ENCODE results near the gene TRPV5.
A peak's percentile ranks its signal among the peaks of the same experiment; 100 is the strongest.
"Not testable (repeated sequence)": the region's sequence is repeated elsewhere in the genome, so short reads cannot be mapped to it uniquely, and the experiment has no call there.

Gene TRPV5

DNA sequence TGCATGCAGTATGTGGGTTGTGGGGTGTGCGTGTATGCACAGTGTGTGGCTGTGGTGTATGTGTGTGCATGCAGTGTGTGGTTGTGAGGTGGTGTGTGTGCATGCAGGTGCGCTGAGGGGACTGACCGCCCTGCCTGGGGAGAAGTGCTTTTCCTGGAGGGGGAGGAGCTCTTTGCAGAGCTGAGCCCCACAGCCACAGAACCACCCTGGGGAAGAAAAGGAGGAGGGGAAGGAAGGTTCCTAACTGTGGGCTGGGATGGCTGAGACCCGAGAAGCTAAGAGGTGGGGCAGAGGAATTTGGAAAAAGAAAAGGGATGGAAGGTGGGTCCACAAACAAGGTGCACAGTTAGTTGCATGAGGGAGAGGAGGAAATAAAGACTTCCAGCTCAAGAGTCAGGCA is at the start of gene TRPV5:
Gene TRPV5 (minus strand): TSS at position 123 of the 400 bp plus-strand sequence. CDS start 287 bp downstream, outside the sequence.
- Histone ChIP-seq H3K9ac (no peak within 1 kb of the TSS), H4K20me1 (no peaks in the 10 kb centered on the region), H3K27me3 (no peaks in the 10 kb centered on the region), H3K36me3 (no peaks in the 10 kb centered on the region), H3K27ac (no peak within 1 kb of the TSS; the same call in 1 of the 2 replicates), H3K4me2 (peak within 1 kb of the TSS; percentile 80), H3K4me1 (peaks cover 29% of the 10 kb centered on the region), H3K9me3 (peaks cover 10% of the 10 kb centered on the region), H3K4me3 (no peak within 1 kb of the TSS)
- TF ChIP-seq Cebpa-rat (IDR thresholded peaks at IDR 0.05): no peak

DNA sequence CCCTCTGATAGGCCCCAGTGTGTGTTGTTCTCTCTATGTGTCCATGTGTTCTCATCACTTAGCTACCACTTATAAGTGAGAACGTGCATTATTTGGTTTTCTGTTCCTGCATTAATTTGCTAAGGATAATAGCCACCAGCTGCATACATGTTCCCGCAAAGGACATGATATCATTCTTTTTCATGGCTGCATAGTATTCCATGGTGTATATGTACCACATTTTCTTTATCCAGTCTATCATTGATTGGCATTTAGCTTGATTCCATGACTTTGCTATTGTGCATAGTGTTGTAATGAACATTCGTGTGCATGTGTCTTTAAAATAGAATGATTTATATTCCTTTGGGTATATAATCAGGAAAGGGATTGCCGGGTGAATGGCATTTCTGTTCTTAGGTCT is 44.9 kb upstream of the TRPV5 start:
- not testable (repeated sequence) for H3K36me3 ChIP-seq, H3K4me1 ChIP-seq
- H3K9me3 ChIP-seq: peaks cover 33% of the 10 kb centered on the region

DNA sequence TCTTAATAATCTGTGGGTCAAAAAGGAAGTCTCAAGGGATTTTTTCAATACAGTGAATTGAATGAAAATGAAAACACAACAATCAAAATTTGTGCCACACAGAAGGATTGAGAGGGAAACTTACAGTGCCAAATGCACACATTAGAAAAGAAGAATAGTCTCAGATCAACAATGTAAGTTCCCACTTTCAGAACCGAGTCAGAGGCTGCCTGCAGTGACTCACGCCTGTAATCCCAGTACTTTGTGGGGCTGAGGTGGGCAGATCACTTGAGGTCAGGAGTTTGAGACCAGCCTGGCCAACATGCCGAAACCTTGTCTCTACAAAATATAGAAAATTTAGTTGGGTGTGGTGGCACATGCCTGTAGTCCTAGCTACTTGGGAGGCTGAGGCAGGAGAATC is 41.1 kb upstream of the TRPV5 start:
- Histone ChIP-seq H4K20me1 (no peaks in the 10 kb centered on the region), H3K9ac (no peak overlapping the region), H3K4me2 (no peak overlapping the region), H3K4me1 (no peaks in the 10 kb centered on the region), H3K36me3 (no peaks in the 10 kb centered on the region), H3K27ac (no peak overlapping the region), H3K4me3 (no peak overlapping the region), H3K9me3 (peaks cover 25% of the 10 kb centered on the region), H3K27me3 (no peaks in the 10 kb centered on the region)
- no peak for TF ChIP-seq Cebpa-rat (IDR thresholded peaks at IDR 0.05)

More for the DNA sequence above, 44.9 kb upstream of the TRPV5 start:
- not testable (repeated sequence) for H3K4me3 ChIP-seq, H3K9ac ChIP-seq, H3K4me2 ChIP-seq, H3K27me3 ChIP-seq, H4K20me1 ChIP-seq, H3K27ac ChIP-seq

DNA sequence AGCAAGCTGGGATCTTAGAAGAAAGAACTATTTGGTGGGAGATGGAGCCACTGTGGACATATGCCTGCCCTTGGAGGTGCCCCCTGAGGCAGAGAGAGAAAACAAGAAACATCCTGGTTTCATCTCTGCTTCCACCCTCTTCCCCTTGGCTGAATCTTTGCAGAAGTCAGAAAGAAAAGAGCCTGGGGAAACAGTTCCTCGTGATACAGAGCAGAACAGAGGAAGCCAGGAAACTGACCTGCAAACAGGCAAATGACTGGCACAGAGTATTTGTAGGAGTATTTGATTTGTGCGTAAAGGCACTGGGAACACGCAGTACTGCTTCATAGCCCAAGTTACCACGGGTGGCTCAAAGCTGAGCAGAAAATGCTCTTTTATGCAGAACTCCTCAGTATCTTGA is 35.6 kb upstream of the TRPV5 start:
- Histone ChIP-seq H3K4me2 (no peak overlapping the region), H3K36me3 (no peaks in the 10 kb centered on the region), H3K9ac (no peak overlapping the region), H3K4me1 (no peaks in the 10 kb centered on the region; the same call in 1 of the 2 replicates), H4K20me1 (no peaks in the 10 kb centered on the region), H3K9me3 (peaks cover 12% of the 10 kb centered on the region), H3K27ac (no peak overlapping the region), H3K4me3 (no peak overlapping the region), H3K27me3 (no peaks in the 10 kb centered on the region)
- no peak for TF ChIP-seq Cebpa-rat (IDR thresholded peaks at IDR 0.05)

DNA sequence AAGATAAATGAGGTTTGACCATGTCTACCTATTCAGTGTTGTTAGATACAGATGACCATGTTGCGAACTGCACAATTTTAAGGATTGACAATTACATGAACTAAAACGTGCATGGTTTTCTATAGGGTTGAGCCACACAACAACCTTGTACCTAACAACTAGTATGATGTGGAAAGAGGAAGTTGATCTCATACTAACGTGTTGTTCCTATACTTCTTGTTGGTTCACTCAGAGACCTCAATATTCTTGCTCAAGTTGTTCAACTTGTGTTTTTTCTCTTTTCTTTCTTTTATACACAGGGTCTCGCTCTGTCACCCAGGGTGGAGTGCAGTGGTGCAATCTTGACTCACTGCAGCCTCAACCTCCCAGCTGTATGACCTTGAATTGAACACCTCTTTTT is 34.7 kb upstream of the TRPV5 start:
- no peaks in the 10 kb centered on the region; the same call in 1 of the 2 replicates for H3K4me1 ChIP-seq
- no peak overlapping the region for H3K4me2 ChIP-seq
- no peaks in the 10 kb centered on the region for H4K20me1 ChIP-seq
- peaks cover 10% of the 10 kb centered on the region for H3K9me3 ChIP-seq
- H3K9ac ChIP-seq: no peak overlapping the region
- H3K27ac ChIP-seq: no peak overlapping the region
- no peaks in the 10 kb centered on the region for H3K36me3 ChIP-seq
- TF ChIP-seq Cebpa-rat (IDR thresholded peaks at IDR 0.05): no peak
- no peaks in the 10 kb centered on the region for H3K27me3 ChIP-seq
- H3K4me3 ChIP-seq: no peak overlapping the region

DNA sequence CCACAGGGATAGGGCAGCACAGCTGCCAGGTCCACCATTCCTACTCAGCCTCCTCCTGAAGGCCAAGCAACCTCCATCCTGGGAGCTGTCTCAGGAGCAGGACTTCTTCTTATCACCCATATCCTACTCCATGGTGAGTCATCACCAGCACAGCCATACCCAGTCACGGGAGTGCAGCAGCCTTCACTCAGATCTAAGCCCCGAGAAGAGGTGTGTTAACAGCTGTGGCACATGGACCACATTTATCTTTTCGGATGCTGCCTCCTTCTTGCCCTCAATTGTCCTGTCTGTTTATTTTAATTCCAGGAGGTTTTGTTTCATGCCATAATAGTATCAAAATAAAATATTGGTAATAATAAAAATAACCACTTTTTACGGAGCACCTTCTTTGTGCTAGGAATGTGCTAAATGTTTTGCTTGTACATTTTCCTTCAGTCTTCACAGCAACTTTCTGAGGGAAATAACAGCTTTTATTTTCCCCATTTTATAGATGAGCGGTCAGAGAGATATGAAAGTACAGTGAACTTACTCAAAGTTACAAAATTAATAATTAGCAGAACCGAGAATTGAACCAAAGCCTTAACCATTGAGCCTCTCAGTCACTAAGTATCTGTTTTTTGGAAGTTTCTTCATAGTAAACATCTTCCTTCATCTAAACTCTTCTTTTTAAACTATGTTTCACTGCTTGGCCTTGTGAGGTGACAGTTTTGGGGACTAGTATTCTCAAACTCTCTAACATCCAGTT is 31.1 kb upstream of the TRPV5 start:
- TF ChIP-seq Cebpa-rat (IDR thresholded peaks at IDR 0.05): no peak
- H3K4me1 ChIP-seq: peaks cover 11% of the 10 kb centered on the region
- no peak overlapping the region for H3K4me2 ChIP-seq
- H3K4me3 ChIP-seq: no peak overlapping the region
- H3K36me3 ChIP-seq: no peaks in the 10 kb centered on the region
- no peak overlapping the region for H3K9ac ChIP-seq
- H3K27me3 ChIP-seq: no peaks in the 10 kb centered on the region
- no peaks in the 10 kb centered on the region for H4K20me1 ChIP-seq
- H3K27ac ChIP-seq: no peak overlapping the region
- H3K9me3 ChIP-seq: no peaks in the 10 kb centered on the region

DNA sequence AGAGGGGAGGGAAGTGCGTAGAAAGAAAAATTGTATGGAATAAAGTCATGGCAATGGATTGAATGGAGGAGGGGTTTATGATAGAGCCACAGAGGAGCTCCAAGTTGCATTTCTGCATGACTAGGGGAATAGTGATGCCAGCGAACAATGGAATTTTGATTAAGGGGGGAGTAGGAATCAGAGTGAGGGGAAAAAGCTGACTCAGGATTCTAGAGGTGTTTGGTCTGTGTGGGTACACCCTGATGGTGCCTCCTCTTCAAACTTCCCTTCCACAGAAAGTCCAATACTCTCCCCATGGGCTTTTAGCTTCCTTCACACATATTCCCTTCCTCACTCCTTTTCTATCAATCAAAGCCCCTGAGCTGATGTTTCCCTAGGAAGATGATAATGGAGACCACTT is 30.4 kb upstream of the TRPV5 start:
- H3K4me1 ChIP-seq: peaks cover 11% of the 10 kb centered on the region
- no peaks in the 10 kb centered on the region for H4K20me1 ChIP-seq
- H3K27ac ChIP-seq: no peak overlapping the region
- no peak for TF ChIP-seq Cebpa-rat (IDR thresholded peaks at IDR 0.05)
- no peaks in the 10 kb centered on the region for H3K36me3 ChIP-seq
- no peak overlapping the region for H3K9ac ChIP-seq
- H3K27me3 ChIP-seq: no peaks in the 10 kb centered on the region
- H3K4me2 ChIP-seq: no peak overlapping the region
- no peak overlapping the region for H3K4me3 ChIP-seq
- H3K9me3 ChIP-seq: no peaks in the 10 kb centered on the region

DNA sequence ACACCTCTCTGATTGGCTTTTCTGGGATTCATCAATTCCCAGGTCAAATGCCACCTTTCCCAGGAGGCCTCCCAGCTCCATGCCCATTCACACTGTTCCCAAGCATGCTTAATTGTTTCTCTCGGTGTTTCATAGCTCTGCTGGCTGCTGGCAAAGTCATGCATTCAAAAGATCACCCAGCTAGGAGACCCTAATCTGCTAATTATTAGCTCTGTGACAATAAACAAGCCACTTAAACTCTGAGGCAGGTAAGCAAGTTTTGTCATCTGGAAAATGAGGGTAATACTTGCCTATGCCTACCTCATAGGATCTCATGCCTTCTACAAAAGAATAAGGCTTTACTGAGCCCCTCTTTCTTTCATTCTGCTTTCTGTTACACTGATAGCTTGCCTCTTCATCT is 29.4 kb upstream of the TRPV5 start:
- H3K4me2 ChIP-seq: no peak overlapping the region
- no peak overlapping the region for H3K27ac ChIP-seq
- peaks cover 11% of the 10 kb centered on the region for H3K4me1 ChIP-seq
- H4K20me1 ChIP-seq: no peaks in the 10 kb centered on the region
- H3K9ac ChIP-seq: no peak overlapping the region
- peaks cover 4% of the 10 kb centered on the region for H3K9me3 ChIP-seq
- H3K36me3 ChIP-seq: no peaks in the 10 kb centered on the region
- H3K4me3 ChIP-seq: no peak overlapping the region
- no peak for TF ChIP-seq Cebpa-rat (IDR thresholded peaks at IDR 0.05)
- H3K27me3 ChIP-seq: no peaks in the 10 kb centered on the region

DNA sequence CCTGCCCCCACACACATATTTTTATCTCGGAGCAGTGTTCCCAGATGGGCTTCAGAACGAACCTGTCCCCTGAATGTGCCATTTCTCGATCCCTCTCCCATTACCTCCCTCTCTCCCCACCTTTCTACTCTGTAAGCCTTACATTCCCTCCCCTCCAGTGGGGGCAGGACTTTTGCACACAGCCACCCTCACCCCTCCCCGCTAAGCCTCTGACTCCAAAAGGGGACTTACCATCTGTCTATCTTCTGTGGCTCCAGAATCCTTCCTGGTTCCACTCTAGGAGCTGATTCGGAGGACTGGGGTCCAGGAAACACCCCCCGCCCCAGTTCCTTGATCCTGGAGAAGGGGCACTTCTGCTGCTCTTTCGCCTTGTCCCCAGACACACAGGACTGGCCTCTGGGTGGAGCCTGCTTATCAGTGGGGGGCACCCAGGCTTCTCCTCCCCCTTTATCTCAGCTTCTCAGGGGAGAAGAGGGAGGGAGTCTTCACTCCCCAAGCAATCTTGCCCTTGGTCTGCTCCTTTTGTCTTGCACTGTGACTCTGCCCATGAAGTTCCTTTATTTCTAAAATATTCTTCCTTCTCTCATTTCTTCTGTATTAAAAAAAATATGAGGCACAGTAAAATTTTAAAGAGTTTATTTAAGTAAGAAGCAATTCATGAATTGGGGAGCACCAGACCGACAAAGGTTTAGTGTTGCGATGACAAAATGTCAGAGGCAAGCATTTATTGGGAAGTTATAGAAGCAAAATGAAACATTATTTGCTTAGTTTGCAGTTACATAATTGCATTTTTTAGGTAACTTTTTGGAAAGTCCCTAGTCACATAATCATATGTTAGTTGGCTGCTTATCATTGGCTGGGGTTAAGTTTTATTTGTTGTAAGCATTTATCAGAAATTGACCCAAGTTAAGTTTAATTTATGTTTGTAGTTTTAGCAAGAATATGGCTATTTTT is 28.7 kb upstream of the TRPV5 start, which contains the start of gene KEL:
Gene KEL (minus strand): TSS at position 391 of the 954 bp plus-strand sequence. CDS start 157 bp downstream, at position 234.
- Histone ChIP-seq H3K9me3 (peaks cover 12% of the 10 kb centered on the region), H3K4me3 (no peak within 1 kb of the TSS), H3K9ac (no peak within 1 kb of the TSS), H3K4me1 (peaks cover 11% of the 10 kb centered on the region), H4K20me1 (no peaks in the 10 kb centered on the region), H3K27ac (peak within 1 kb of the TSS; percentile 14; the same call in 1 of the 2 replicates), H3K4me2 (peak within 1 kb of the TSS; percentile 36), H3K27me3 (no peaks in the 10 kb centered on the region), H3K36me3 (no peaks in the 10 kb centered on the region)
- no peak for TF ChIP-seq Cebpa-rat (IDR thresholded peaks at IDR 0.05)

DNA sequence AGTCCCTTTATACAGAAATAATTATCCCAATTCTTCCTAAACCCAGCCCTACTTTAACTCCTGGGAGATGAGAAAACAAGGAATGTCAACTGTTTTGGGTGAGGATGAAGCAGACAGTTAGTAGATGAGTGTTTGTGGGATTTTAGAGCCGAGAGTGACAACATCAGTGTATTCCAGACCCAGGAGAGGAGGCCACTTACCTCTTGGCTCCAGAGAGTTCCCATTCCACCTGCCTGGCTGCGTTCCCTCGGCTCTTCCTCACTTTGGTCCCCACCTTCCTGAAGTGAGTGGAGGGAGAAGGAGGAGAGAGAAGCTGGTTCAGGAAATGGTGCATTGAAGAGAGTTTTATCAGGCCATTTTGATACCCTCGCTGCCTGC is 28.0 kb upstream of the TRPV5 start:
- no peak overlapping the region for H3K9ac ChIP-seq
- H3K9me3 ChIP-seq: peaks cover 18% of the 10 kb centered on the region
- peak overlapping the region; percentile 36 for H3K4me2 ChIP-seq
- no peaks in the 10 kb centered on the region for H3K36me3 ChIP-seq
- no peaks in the 10 kb centered on the region for H3K27me3 ChIP-seq
- peaks cover 11% of the 10 kb centered on the region for H3K4me1 ChIP-seq
- no peaks in the 10 kb centered on the region for H4K20me1 ChIP-seq
- H3K27ac ChIP-seq: peak overlapping the region; percentile 14; the same call in 1 of the 2 replicates
- TF ChIP-seq Cebpa-rat (IDR thresholded peaks at IDR 0.05): no peak
- no peak overlapping the region for H3K4me3 ChIP-seq

All from BLaER1 (cell line).